GM19463 (cell line): ENCODE measurements around the gene LMF1.

Experiments used
- ATAC-seq: cut with Tn5 transposase; IDR thresholded peaks from one replicate; pipeline ENCODE4 v1.9.1; 2021; ENCODE audit warnings: mild to moderate bottlenecking, moderate library complexity; ENCODE audit not compliant: unreplicated experiment

Gene LMF1

DNA sequence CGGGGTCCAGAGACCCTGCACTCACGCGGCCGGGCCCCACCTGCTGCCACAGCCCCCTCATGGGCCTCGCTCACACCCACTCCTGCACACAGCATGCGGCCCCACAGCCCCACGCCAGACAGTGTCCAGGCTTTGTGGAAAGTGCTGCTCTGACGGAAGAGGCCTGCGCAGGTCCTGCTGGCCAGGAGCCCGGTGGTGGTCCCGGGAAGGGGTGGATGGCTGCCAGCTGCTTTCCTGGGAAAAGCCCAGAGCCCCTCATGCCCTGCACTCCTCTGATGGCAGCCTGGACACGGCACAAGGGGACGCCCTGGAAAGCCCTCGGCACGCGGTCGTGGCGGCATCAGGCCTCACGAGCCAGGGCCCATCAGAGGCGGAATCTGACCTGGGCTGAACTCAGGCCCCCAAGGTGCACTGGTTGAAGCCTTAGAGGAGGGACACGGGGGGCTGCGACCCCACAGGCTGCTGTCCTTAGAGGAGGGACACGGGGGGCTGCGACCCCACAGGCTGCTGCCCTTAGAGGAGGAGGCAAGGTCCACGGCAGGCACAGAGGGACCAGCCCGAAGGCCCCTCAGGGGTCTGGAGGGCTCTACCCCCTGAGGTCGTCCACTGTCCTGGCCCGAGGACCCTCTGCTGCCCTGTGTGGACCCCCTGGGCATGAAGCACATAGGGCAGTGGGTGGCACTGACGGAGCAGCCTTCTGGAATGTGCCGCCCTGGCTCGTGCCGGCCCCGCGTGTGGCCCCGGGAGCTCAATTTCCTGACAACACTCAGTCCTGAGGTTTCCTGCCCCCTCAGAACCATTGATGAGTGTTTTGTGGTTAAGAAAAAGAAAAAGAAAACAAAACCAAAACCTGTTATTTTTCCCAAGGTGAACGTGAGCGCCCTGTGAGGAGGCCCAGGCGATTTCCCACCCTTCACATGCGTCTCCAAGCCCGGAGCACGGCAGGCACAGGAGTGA, 32.9 kb upstream of the LMF1 start:
- ATAC-seq: no peak

DNA sequence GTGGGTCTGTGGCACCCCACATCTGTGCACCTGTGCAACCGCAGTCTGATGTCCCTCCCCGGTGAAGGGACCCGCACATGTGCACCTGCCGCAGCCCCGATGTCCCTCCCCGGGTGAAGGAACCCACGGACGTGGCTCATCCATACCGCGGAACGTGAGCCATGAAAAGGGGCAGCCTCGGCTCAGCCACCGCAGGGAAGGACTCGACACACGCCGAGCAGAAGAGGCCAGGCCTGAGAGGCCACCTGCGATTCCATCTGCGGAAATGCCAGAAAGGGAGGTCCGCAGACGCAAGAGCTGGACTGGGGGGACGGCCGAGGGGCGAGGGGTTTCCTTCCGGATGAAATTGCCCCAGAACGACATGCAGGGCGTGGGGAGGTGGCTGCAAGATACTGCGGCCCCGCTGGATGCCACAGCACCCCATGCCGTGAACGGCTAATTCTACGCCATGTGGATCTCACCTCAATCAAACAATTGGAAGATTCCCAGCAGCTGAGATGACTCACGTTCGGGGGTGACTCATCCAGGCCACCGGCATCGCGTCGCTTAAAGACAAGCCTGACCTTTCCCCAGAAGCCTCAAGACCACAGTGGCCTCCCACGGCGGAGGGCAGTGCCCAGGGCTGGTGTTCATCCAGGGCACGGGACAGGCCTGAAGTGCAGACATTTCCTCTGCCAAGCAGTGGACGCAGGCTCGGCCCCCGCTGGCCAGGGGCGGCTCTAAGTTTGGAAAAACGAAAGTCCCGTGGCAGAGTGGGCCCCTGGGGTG, 31.8 kb upstream of the LMF1 start:
- ATAC-seq: no peak

DNA sequence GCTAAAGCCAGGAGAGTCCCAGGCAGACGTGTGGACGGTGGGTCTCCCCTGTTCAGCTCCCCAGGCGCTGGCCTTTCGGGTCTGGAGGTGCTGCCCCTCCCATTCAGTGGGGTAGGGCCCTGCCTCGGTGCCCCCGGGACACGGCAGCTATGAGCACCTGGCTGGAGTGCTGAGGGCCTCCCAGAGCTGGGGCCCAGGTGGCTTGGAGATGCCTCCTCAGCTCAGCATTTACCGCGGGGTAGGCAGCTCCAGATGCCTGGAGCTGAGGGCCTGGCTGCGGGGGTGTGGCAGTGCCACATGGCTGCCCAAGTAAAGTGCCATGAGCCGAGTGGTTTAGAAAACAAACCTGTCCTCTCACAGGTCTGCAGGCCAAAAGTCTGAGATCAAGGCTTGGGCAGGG, 30.3 kb upstream of the LMF1 start:
- ATAC-seq: no peak

DNA sequence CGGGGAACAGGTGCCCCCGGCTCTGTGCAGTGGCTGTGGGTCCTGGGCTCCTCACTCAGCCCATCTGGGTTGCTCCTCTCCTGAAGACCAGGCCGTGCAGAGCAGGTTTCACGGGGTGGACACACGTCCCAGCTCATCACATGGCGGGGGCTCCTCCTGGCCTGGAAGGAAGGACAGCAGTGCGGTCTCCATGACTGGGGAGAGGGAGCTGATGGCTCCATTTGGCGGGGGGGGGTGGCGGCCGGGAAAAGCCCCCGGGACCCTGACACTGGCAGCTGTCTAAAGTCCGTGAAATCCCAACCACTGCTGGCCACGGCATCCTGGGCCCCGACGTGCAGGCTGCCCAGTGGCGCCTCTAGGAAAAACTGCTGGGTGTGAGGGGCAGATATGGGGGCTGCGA, 29.8 kb upstream of the LMF1 start:
- no peak for ATAC-seq

DNA sequence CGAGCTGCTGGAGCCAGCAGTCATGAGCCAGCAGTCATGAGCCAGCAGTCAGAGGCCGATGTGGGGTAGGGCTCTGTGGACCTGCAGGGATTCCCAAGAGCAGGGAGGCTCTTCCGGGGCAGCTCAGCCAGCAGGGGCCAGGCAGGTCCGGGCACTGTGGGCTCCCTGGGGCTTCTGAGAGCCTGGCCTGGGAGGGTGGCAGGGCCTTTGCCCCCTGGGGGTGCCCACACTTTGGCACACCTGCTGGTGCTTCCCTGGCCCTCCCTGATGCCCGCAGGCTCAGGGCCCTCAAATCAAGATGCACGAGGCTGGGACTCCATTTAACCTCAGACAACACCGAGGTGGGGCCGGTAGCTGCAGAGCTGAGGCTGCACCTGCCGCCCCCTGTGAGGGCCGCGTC, 28.9 kb upstream of the LMF1 start:
- ATAC-seq: no peak

DNA sequence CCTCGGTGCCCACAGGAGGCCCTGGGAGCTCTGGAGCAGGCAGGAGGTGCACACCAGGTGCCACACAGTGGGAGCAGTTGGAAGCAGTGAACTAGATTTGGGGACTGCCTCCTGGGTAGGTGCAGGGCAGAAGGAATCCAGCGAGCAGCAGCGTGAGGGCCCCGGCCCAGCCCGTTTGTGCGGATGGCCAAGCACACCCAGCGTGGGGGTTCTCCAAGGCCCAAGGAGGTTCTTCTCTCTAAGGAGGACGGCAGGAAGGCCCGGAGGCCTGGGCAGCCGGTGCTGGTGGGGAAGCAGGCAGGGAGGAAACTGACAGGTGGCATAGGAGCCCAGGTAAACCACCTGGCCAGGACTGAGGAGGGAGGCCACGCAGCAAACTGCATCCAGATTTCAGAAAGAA, 27.8 kb upstream of the LMF1 start:
- ATAC-seq: no peak

DNA sequence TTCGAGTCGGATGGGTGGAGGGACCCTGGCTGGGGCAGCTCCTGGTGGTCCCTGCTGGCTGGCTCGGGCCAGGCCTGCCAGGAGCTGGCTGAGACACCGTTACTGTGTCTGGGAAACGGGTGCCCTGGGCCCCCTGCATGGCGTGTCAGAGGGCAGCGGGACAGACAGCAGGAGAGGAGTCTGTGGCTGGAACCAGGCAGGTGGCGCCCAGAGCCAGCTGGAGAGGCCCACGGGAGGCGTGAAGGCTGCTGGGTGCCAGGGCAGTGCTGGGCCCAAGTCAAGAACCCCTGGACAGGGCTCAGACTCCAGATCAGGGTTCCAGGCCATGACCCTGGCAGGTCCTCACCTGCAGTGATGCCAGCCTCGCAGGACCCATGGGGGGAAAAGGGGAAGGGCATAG, 27.4 kb upstream of the LMF1 start:
- ATAC-seq: no peak

DNA sequence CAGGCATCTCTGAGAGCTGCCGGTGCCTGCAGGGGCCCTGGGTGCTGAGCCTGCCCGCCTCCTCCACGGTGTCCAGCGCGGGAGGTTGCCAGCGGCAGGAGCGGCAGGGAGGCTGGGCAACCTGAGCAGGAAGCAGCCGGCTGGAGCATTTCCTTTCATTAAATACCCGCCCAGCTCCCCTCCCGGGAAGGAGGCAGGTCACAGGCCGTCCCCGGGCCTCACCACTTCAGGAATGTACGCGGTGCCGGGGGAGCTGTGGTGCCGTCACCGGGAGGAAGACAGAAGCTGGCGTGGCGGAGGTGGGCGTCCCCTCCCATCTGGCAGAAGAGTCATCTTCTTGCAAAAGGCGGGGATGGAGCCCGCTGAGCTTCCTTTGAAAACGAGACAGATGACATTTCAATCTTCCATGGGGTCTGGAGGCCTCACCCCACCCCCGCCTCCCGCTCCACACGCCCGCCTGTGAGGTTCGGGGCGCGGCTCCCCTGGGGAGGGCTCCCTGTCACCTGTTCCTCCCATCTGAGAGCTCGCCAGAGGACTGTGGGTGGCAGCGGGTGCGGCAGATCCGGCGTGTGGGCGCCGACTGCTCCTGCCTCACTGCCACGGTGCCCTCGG, 26.8 kb upstream of the LMF1 start:
- ATAC-seq: no peak

DNA sequence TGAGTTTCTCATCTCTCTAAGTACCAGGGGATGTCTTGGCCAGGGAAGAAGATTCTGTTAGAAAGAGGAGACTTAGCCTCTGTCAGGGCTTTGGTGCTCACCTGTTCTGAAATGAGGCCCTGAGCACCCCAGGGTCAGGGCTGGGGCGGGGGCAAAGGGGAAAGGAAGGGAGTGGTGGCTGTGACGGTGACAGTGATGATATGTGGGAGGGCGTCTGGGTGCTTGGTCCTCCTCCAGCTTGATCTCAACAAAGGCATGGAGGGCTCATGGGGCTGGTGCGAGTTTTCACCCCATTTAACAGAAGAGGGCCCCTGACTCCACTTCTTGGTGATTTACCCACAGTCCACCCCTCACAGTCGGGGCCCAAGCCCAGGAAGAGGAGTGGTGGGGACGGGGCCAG, 25.9 kb upstream of the LMF1 start:
- no peak for ATAC-seq

DNA sequence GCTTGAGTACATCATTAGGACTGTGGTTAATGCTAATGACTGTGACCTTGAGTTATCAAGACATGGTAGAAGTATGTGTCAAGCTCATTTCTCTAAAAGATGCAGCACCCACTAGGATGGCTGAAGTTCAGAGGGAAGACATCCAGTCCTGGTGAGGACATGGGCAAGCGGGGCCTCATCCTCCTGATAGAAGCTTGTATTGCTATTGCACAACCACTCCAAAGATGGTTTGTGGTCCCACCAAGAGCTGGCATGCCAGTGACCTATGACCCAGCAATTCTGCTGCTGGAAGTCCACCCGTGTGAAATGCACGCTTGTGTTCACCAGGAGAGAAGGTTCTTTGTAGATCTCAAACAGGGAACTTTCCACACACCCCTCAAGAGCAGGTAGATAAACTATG, 25.0 kb upstream of the LMF1 start:
- no peak for ATAC-seq

DNA sequence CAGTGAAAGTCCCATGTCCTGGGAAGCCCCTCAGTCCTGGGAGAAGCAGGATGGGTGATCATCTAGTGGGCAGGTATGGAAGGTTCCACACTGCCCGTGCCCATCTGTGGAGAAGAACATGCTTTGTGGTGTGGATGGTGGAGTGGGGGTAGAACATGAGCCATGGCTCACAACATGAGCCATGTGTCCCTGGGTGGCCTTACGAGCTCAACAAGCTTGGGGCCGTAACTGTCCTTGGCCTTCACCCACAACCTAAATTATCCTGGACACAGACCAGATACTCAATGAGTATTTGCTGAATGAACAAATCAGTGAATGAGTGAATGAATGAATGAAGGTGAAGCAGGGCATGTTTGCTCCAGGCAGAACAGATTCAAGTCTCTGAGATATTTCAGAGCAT, 24.3 kb upstream of the LMF1 start:
- no peak for ATAC-seq

DNA sequence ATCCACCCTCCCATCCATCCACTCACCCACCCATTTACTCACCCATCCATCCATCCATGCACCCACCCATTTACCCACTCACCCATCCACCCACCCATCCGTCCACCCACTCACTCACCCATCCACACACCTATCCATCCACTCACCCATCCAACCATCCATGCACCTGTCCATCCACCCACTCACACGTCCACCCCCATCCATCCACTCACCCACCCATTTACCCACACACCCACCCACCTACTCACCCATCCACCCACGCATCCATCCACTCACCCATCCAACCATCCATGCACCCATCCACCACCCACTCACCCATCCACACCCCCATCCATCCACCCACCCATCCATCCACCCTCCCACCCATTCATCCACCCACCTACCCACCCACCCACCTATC, 22.9 kb upstream of the LMF1 start:
- ATAC-seq: no peak

DNA sequence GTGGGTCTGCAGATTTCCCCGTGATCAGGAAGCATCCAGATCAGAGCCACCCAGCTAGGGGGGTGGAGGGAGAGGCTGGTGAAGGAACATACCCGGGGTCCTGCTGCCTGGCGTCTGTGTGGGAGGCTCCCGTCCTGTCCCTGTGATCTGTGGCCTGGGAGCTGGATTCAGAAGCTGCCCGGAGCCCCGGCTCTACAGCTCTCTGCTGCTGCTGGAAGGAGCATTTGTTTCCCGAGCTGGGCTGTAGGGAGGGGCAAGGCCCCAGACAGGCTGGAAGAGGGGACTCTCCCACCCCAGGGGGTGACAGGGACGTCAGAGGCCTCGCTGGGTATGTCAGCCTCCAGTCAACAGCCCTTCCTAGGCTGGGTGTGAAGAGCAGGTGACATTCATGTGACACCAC, 21.0 kb upstream of the LMF1 start:
- no peak for ATAC-seq

DNA sequence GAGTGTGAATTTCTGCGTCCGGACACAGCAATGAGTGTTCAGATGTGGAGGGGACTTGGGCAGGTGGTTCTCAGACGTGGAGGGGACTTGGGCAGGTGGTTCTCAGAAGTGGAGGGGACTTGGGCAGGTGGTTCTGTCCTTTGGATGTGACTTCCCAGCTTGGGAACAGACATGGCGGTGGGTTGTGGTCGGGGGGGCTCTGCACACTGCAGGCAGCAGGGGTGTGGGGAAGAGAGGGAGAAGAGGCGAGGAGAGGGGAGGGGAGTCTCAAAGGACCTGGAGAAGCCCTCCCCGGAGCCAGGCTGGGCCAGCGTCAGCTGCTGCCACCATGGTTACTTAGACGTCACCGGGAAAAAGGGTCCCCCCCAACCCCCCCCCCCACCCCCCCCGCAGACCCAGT, 20.6 kb upstream of the LMF1 start:
- no peak for ATAC-seq

DNA sequence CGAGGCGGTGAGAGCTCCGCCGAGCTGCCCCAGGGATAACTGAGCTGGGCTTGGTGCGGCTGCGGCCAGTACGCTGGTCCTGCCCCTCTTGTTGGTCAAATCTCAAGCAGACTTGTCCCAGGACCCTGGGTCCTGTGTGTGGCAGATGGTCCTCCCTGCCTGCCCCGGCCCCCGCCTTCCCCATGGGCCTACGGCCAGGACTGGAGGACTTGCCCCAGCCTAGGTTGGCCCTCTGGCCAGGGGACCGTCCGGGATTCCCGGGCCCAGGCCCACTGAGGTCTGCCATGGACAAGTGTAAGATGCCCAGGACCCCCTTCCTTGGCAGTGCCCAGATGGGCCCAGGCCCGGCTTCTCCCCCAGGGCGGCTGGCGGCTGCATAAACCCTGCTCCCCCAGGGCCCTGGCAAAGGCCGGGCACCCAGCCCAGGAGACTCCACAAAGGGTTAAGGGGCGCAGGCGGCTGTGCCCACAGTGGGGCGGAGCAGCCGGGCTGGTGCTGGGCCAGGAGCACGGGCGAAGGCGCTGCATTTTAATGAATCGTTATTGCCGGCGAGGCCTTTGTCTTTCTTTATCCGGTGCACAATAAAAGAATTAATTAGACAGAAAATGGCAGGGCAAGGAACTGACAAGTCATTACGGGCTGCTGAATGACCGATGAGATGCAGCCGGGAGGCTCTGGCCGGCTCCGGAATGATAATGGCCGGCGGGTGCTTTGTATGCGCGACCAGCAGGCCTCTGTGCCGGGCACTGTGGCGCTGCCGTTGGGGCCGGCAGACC, 19.9 kb upstream of the LMF1 start:
- ATAC-seq: no peak

DNA sequence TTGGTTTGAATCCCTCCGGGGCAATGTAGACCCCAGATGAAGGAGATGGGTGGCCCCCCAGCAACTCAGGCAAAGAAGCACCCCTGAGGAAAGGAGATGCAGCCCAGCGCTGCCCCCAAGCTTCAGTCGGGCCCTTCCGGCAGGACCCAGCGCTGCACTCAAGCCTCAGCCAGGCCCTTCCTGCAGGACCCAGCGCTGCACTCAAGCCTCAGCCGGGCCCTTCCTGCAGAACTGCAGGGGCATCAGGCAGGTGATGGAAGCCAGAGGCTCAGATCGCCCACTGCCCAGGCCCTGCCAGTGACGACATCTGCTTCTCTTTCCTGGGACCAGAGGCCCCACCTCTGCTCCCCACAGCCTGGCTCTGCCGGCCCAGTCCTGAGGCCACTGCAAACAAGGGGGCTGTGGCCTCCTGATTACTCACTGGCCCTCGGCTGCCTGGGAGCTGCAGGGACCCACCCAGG, 18.6 kb upstream of the LMF1 start:
- ATAC-seq: no peak

DNA sequence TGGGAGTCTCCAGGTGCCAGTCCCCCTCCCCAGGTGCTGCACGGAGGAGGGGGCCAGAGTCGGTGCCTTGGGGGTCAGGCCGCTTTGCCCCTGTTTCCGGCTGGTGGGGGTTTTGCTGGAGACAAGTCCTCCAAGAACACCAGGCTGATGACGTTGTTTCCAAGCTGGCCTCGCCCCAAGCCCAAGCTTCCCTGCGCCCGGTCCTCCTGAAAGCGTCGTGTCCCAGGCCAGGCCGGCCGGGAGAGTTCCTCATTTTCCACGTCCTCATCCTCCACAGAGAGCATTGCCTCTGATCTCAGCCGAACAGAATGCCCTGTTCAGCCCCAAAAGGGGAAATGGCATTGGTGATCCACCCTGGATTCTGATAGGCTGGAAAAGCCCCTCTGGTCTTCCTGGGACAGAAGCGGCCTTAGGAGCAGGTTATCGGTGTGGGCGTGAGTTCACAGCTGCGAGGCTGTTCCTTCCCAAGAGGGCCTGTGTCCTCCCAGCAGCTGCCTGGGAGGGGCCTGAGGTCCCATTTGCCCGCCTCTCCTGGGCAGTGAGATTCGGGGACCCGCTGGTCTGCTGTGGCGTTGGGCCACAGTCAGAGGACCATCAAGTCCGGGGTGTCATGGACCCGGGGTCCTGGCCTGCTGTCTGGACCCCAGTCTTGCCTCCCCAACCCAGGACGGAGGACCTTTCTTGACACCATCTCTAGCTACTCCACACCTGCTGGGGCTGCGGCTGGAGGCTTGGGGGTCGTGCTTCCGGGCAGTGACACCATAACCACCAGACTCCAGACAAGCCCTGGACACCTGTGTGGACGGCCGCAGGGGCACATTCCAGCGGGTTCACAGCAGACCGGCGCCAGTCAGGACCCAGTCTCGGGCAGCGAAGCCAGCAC, 17.9 kb upstream of the LMF1 start:
- no peak for ATAC-seq

DNA sequence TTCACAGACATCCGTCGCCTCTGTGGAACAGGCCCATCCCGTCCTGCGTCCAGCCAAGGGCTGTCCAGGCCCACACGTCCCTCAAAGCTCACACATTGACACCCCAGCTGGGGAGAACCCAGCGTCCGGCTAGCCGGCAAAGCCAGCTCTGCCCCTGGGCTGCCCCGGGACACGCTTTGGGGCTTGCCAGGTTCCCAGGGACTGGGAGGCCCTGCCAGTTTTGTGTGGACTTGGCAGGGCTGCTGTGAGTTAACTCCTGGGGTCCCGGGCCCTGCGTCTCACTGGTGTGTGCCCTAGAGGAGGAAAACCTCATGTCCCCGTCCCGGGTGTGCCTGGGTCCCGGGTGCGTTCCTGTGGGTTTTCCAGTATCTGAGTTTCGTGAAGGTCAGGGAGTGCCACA, 17.1 kb upstream of the LMF1 start:
- ATAC-seq: no peak

DNA sequence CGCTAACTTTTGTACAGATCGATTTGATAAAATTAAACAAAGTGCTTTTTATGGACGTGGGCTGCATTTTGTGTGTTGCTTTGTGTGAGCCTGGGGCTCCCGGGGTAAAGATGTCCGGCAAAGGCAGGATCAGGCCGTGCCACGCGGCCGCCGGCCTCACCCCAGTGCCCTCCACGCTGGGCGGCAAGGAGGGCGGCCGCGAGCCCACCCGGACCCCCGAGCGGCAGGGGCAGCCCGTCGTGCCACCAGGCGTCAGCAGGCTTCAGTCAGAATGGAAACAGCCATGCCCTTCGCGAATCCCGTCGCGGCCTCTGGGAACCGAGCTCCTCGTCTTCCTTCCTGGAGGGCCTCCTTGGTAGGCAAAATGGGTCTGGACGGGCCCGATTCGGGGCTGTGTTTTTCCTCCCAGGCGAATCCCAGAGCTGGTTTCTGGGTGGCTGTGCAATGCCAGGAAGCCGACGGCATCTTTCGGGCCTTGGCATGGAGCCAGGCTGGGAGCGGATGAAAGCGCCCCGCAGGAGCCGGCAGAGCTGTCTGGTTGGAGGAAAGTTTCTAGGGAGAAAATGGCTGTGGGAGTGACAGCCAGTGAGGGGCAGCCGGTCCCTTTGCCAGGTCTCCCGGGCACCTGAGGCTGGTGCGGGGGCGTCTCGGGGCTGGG, 16.3 kb upstream of the LMF1 start:
- ATAC-seq: no peak
